Aorta (tissue), 5 donors: ENCODE data around the gene PRKCE. TPM values are rescaled to one million over a fixed set of nuclear protein-coding genes. Genes with fewer than 3 reads are reported as not detected.
"Not testable (repeated sequence)": the region's sequence is repeated elsewhere in the genome, so short reads cannot be mapped to it uniquely, and the experiment has no call there.

Source experiments
- ATAC-seq: fragments of 200-7000 bp; cut with Tn5 transposase; one replicate; pipeline ENCODE4 v1.9.1; 2022; ENCODE audit warnings: moderate library complexity; ENCODE audit not compliant: low FRiP score
- DNase-seq, 2 donors: peaks; one replicate each; pipeline ENCODE4 v3.0.0-alpha.2; 2020
- H3K27ac ChIP-seq, 2 donors: one replicate each; pipeline ENCODE4 v1.5.1; 2013; ENCODE audit warnings: low read length in 2 of 2, mild to moderate bottlenecking in 2 of 2, moderate library complexity in 2 of 2, control low read depth in 1 of 2, inconsistent platforms in 1 of 2, low read depth in 1 of 2
- H3K27me3 ChIP-seq, 2 donors: one replicate each; pipeline ENCODE4 v1.6.1; 2013; ENCODE audit warnings: control low read depth in 1 of 2, low read length in 1 of 2, mild to moderate bottlenecking in 1 of 2, moderate library complexity in 1 of 2; ENCODE audit not compliant: insufficient read depth in 2 of 2, control insufficient read depth in 1 of 2
- H3K36me3 ChIP-seq, 2 donors: one replicate each; pipeline ENCODE4 v1.6.1; 2013; ENCODE audit warnings: control low read depth in 1 of 2, low read length in 1 of 2, mild to moderate bottlenecking in 1 of 2; ENCODE audit not compliant: insufficient read depth in 2 of 2, control insufficient read depth in 1 of 2
- H3K4me1 ChIP-seq, 2 donors: one replicate each; pipeline ENCODE4 v1.6.1; 2013; ENCODE audit warnings: low read length in 2 of 2, control low read depth in 1 of 2, mild to moderate bottlenecking in 1 of 2, moderate library complexity in 1 of 2; ENCODE audit not compliant: insufficient read depth in 2 of 2, control insufficient read depth in 1 of 2
- H3K4me3 ChIP-seq, 2 donors: one replicate each; pipeline ENCODE4 v1.5.1; 2013; ENCODE audit warnings: low read length in 2 of 2, control low read depth in 1 of 2, mild to moderate bottlenecking in 1 of 2
- H3K9me3 ChIP-seq: one replicate; pipeline ENCODE4 v1.6.1; 2013; ENCODE audit warnings: mild to moderate bottlenecking, low read length; ENCODE audit not compliant: control insufficient read depth
- WGBS, 2 donors: extraction: QIAGEN DNeasy Blood & Tissue Kit; methylation state at CpG; one replicate each; pipeline ENCODE4 v1.1.7; 2013; 5-methylcytosine and 5-hydroxymethylcytosine counted together
- intact Hi-C, 2 donors: fragments of 100-400 bp; cut with DNase I; formaldehyde crosslinking; loops; one replicate each; pipeline versions ENCODE4 v1.14.2 to v1.15.0; 2022
- polyA plus RNA-seq, 2 donors: library from polyadenylated mRNA; stranded (reverse); fragments of 200-250 nt; gene quantifications; one replicate each; pipeline ENCODE4 v1.2.3, GENCODE V29; 2013
- total RNA-seq, 2 donors: library from RNA; stranded (reverse); fragmentation: NEBNext Ultra II Directional; extraction: Animal tissue kit (Norgen Biotek cat#: 25700); gene quantifications; one replicate each; pipeline ENCODE4 v1.2.1, GENCODE V29; 2021
- donor health status: healthy with polysubstance abuse.
- donor health status: Bipolar disorder and iron deficiency.
- donor health status: DM: no; HTN: no; CAD: no.
- donor health status: DM: no; HTN: no; CAD: no.
- donor health status: DM: yes; HTN: yes; CAD: no.

Gene PRKCE
- total and polyA plus RNA-seq, 4 donors = 1.5 to 23.8 (median 11.2) TPM

DNA sequence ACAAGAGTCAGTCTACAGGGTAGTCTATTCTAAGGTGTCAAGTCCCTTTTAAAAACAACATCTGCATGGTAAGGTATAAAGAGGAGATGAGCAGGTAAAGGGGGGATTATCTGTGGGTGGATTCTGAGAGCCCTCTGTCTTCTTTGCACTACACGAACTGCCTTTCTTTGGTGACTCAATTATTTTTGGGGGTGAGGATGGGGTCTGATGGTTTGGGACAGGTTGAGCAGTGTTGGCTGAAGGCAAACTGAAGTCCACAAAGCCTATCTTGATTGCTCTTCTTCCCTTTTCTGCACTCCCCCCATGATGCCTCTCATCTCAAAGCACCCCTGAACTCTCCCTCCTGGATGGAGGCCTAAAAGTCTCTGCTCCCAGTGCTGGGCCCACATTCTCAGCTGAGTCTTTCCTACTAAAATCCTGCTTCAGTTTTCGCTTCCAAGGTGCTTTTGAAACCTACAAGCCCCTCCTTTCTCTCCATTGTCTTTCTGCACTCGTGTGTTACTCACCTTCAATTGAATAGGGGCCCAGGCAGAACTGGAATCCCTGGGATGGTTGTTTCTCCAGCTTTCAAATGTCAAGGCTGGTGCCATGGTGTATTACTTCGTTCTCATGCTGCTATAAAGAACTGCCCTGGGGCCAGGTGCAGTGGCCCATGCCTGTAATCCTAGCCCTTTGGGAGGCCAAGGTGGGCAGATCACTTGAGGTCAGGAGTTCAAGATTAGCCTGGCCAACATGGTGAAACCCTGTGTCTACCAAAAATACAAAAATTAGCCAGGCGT is 64.3 kb downstream of the PRKCE start:
- H3K4me3 ChIP-seq = no peak overlapping the region
- no peaks in the 10 kb centered on the region for H3K9me3 ChIP-seq
- intact Hi-C loops = no loop called here
- DNase-seq (no peak), ATAC-seq (no peak)
- no peaks in the 10 kb centered on the region for H3K36me3 ChIP-seq
- H3K27me3 ChIP-seq = no peaks in the 10 kb centered on the region
- H3K27ac ChIP-seq = no peak overlapping the region
- H3K4me1 ChIP-seq = no peaks in the 10 kb centered on the region
- 97% methylated on average over 5 of the region's 5 CpGs for WGBS, 2 donors

DNA sequence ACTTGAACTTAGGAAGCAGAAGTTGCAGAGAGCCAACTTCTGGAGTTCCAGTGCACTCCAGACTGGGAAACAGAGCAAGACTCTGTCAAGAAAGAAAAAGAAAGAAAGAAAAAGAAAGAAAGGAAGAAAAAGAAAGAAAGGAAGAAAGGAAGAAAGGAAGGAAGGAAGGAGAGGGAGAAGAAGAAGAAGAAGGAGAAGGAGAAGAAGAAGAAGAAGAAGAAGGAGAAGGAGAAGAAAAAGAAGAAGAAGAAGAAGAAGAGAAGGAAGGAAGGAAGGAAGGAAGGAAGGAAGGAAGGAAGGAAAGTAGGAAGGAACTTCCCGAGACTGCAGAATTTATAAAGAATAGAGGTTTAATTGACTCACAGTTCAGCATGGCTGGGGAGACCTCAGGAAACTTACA is 65.0 kb downstream of the PRKCE start:
- ATAC-seq, H3K4me3 ChIP-seq, H3K36me3 ChIP-seq, H3K27ac ChIP-seq, DNase-seq, H3K4me1 ChIP-seq, intact Hi-C loops, H3K9me3 ChIP-seq, H3K27me3 ChIP-seq: not testable (repeated sequence)
- WGBS, 2 donors = 96 to 100% methylated on average over 1 of the region's 1 CpG

DNA sequence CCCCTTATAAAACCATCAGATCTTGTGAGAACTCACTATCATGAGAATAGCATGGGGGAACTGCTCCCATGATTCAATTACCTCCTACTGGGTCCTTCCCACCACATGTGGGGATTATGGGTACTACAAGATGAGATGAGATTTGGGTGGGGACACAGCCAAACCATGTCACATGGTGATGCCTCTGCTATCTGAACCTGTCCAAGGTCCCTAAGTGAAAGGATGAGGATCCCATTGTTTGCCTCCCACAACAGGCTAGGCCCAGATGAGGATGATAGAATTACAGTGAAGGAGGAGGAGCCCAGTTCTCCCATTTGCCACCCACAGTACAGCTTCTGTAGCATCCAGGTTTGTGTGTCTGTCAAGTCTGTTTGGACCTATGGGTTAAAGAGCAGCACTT is 65.4 kb downstream of the PRKCE start:
- H3K9me3 ChIP-seq = no peaks in the 10 kb centered on the region
- no peaks in the 10 kb centered on the region for H3K36me3 ChIP-seq
- no peaks in the 10 kb centered on the region for H3K4me1 ChIP-seq
- no peak overlapping the region for H3K4me3 ChIP-seq
- no peak for ATAC-seq
- intact Hi-C loops = no loop called here
- H3K27ac ChIP-seq = no peak overlapping the region
- no peaks in the 10 kb centered on the region for H3K27me3 ChIP-seq
- no peak for DNase-seq

DNA sequence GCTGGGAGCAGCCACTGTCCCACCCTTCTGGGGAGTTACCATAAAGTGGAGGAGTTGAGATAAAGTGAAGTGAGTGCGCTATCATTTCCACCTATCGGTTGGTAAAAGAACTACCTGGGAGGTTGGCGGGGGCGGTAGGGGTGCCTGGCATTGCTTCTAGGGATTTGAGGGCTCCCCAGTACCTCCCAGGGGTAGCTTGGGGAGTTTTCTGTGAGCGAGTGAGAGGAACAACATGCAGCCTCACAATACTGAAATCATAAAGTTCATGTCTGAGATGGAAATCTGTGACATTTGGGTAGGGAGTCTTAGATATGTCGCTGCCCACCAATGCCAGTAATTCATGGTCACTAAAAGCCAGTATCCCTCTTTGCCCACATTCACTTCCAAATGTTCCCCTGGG is 68.7 kb downstream of the PRKCE start:
- DNase-seq (no peak), ATAC-seq (no peak)
- Histone ChIP-seq H3K27me3 (no peaks in the 10 kb centered on the region), H3K27ac (no peak overlapping the region), H3K4me1 (no peaks in the 10 kb centered on the region), H3K36me3 (no peaks in the 10 kb centered on the region), H3K4me3 (no peak overlapping the region), H3K9me3 (no peaks in the 10 kb centered on the region)
- intact Hi-C loops = no loop called here
- WGBS, 2 donors = 95% methylated on average over 6 of the region's 6 CpGs

DNA sequence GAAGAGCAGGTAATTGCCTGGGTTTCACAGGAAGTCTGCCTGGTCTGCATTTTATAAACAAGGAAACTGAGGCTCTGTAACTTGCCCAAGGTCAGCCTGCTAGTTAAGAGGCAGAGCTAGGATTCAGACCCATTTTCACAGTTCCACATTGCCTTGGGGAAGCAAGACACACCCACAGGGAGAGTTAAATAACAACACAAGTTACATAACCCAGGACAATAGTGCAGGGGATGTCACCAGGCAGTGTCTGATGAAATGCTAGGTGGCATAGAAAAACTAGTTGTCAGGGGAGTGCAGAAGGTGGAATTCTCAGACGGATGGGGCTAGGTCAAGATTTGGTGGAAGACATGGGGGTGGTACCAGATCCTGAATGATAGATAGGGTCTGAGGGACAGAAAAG is 69.7 kb downstream of the PRKCE start:
- intact Hi-C loops = no loop called here
- DNase-seq (no peak), ATAC-seq (no peak)
- WGBS, 2 donors = 92 to 100% methylated on average over 1 of the region's 1 CpG
- H3K27me3 ChIP-seq = no peaks in the 10 kb centered on the region
- H3K9me3 ChIP-seq = no peaks in the 10 kb centered on the region
- no peaks in the 10 kb centered on the region for H3K36me3 ChIP-seq
- no peaks in the 10 kb centered on the region for H3K4me1 ChIP-seq
- H3K4me3 ChIP-seq = no peak overlapping the region
- no peak overlapping the region for H3K27ac ChIP-seq

DNA sequence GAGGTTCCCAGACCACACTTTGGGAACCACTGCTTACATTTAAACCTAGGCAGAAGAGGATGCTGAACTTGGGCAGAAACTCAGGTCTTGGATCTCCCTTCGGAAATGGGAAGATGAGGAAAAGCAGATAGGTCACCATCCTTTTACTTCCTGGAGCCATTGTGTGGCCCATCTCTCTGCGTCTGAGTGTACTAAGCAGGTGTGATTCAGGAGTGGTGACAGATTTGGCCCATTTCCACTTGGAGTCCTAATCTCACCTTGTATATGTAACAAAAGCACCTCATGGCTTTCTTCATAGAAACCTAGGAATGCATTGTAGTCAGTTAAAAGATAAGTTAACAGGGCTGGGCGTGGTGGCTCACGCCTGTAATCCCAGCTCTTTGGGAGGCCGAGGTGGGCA is 71.0 kb downstream of the PRKCE start:
- WGBS, 2 donors = 95 to 97% methylated on average over 5 of the region's 5 CpGs
- no peak for ATAC-seq

DNA sequence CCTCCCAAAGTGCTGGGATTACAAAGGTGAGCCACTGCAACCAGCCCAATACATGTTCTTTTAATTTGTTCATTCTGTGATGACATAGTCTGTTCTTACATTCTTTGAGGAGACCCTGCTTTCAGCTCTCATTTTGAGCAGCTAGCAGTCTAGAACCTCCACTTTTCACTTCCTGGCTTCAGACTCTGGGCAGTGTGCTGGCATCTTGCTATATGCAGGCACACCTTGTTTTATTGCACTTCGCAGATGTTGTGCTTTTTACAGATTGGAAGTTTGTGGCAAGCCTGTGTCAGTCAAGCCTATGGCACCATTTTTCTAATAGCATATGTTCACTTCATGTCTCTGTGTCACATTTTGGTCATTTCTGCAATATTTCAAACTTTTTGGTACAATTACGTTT is 72.4 kb downstream of the PRKCE start:
- Histone ChIP-seq H3K27ac (no peak overlapping the region), H3K9me3 (no peaks in the 10 kb centered on the region), H3K4me1 (no peaks in the 10 kb centered on the region), H3K4me3 (no peak overlapping the region), H3K27me3 (no peaks in the 10 kb centered on the region), H3K36me3 (no peaks in the 10 kb centered on the region)
- WGBS, 2 donors = 93 to 98% methylated on average over 2 of the region's 2 CpGs
- no peak for ATAC-seq
- DNase-seq = no peak
- intact Hi-C loops = no loop called here

More for the DNA sequence above, 71.0 kb downstream of the PRKCE start:
- intact Hi-C loops = no loop called here
- no peaks in the 10 kb centered on the region for H3K27me3 ChIP-seq
- no peak overlapping the region for H3K4me3 ChIP-seq
- H3K36me3 ChIP-seq = no peaks in the 10 kb centered on the region
- DNase-seq = no peak
- no peaks in the 10 kb centered on the region for H3K4me1 ChIP-seq
- H3K27ac ChIP-seq = no peak overlapping the region
- H3K9me3 ChIP-seq = no peaks in the 10 kb centered on the region

DNA sequence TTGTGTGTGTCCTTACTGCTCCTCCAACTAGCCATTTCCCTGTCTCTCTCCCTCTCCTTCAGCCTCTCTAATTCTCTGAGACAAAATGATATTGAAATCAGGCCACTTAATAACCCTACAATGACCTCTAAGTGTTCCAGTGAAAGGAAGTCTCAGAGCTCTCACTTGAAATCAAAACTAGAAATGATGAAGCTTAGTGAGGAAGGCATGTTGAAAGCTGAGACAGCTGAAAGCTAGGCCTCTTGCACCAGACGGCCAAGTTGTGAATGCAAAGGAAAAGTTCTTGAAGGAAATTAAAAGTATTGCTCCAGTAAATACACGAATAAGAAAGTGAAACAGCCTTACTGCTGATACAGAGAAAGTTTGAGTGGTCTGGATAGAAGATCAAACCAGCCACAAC is 72.9 kb downstream of the PRKCE start:
- H3K27me3 ChIP-seq = no peaks in the 10 kb centered on the region

DNA sequence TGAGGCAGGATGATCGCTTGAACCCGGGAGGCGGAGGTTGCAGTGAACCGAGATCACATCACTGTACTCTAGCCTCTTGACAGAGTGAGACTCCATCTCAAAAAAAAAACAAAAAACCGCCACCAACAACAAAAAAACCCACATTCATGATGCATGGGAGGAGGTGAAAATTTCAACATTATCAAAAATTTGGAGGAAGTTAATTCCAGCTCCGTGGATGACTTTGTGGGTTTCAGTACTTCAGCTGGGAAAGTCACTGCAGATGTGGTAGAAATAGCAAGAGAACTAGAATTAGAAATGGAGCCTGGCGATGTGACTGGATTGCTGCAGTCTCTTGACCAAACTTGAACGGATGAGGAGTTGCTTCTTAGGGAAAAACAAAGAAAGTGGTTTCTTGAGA is 74.3 kb downstream of the PRKCE start:
- Histone ChIP-seq H3K36me3 (no peaks in the 10 kb centered on the region), H3K27me3 (no peaks in the 10 kb centered on the region), H3K9me3 (no peaks in the 10 kb centered on the region), H3K27ac (no peak overlapping the region), H3K4me3 (no peak overlapping the region), H3K4me1 (no peaks in the 10 kb centered on the region)
- DNase-seq (no peak), ATAC-seq (no peak)
- intact Hi-C loops = no loop called here
- WGBS, 2 donors = 94% methylated on average over 8 of the region's 8 CpGs

More for the DNA sequence above, 72.9 kb downstream of the PRKCE start:
- no peak for ATAC-seq
- no peak for DNase-seq
- no peaks in the 10 kb centered on the region for H3K36me3 ChIP-seq
- intact Hi-C loops = no loop called here
- 57 to 60% methylated on average over 2 of the region's 2 CpGs for WGBS, 2 donors
- no peaks in the 10 kb centered on the region for H3K4me1 ChIP-seq
- H3K9me3 ChIP-seq = no peaks in the 10 kb centered on the region
- no peak overlapping the region for H3K27ac ChIP-seq
- no peak overlapping the region for H3K4me3 ChIP-seq
